Inflammatory macrophage (primary cell): ENCODE data around the gene SUGP2.
A peak's percentile ranks its signal among the peaks of the same experiment; 100 is the strongest.
"Not testable (repeated sequence)": the region's sequence is repeated elsewhere in the genome, so short reads cannot be mapped to it uniquely, and the experiment has no call there.

Experiments
- DNase-seq, 2 donors: peaks; one replicate each; pipeline ENCODE4 v3.0.0-alpha.2; 2020 to 2022

The SUGP2 gene

DNA sequence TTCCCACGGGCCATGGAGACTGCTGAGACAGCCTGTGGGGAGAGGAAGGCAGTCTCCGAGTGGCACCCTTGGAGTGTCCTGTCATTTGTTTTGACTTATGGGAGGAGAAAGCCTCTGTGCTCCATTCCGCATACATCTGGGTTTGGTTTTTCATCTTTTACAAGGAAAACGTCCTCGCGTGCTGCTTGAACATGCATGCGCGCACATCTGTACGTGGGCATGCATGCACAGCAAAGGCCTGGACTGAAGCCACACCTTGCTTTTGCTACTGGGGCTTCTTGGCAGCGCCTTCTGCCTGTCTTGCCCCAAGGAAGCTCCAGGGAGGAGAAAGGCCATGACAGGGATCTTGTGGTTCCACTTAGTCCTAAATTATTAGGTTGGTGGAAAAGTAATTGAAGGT, 44.0 kb downstream of the SUGP2 start:
- DNase-seq = no peak

DNA sequence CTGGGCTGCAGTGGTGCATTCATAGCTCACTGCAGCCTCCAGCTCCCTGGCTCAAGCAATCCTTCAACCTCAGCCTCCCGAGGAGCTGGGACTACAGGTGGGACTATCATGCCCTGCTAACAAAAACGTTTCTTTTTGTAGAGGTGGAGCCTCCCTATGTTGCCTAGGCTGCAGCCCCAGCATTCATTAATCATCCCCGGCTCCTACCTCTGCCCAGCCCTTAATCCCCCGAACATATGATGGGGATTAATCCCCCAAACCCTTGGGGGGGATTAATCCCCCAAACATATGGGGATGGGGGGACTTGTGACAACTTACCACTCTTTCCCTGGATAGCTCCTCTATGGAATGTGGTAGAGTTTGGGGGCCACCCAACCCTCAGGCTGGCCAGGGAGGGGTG, 45.9 kb downstream of the SUGP2 start:
- no peak for DNase-seq

DNA sequence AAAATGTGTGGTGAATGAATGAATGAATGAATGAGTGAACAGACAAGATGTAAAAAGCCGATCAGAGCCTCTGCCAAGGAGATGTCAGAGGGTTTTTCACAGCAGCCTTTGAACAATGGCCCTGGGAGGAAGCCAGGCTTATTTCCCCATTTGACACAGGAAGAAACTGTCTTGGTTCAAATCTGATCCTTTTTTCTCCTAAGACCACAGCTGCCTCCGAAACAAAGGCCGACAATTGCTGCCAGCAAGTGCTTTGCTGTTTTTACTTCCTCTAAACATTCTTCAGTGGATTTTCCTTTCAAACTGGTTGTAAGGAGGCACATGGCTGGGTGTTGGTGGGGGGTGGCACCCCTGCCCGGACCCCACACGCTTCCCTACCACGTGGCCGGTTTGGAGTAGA, 48.1 kb downstream of the SUGP2 start:
- peak; percentile 80 to 82 for DNase-seq

DNA sequence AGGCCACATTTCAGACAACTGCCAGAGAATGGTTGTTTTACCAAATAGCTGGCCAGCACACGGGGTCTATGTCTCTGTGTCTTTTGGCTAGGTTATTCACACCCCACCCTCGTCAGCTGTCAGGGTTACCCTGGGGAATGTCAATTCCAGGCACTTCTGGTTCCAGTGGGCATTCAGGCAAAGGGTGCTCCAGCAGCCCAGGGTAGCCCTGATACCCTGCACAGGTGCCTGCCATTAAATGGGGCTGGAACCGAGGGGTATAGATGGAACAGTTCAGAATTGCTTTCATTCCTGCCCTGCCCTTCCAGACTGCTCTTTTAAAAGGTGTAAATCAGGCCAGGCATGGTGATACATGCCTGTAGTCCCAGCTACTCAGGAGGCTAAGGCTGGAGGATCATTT, 49.1 kb downstream of the SUGP2 start:
- no peak for DNase-seq

DNA sequence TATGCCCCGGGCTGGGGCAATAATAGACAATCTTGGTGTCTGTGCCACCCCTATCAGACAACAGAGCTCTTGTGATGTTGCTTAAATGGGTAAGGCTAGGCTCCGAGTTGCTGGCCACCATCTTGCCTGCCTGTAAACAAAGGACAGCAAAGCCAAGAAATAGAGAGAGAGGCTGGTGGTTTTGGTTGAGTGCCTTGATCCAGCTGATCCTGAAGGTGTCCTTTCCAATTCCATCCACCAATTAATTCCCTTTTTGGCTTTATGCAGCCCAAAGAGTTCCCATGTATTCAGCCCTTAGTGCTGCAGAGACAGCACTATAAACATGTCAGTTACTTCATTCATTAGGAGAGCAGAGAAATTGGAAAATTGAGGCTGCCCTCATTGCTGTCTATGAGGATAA, 50.6 kb downstream of the SUGP2 start:
- no peak for DNase-seq

DNA sequence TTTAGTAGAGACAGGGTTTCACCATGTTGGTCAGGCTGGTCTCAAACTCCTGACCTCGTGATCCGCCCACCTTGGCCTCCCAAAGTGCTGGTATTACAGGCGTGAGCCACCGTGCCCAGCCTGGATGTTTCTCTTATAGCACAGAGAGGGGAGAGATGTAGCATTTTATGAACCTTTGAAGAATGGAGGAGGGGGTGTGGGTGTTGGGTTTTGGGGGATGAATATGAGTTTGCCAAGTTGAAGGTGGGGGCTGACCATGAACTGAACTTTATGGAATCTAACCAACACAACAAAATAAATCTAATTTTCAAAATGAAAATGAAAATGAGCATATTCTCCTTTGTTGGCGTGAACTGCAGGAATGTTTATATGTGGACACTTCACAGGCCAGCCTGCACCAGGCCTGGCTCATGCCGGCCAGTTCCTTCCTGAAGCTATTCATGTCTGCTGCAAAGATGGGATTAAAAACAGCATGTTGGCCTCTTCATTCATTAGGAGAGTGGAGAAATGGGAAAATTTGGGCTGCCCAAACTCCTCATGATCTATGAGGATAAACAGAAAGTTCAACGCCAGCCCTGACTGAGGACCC, 52.8 kb downstream of the SUGP2 start:
- DNase-seq = no peak

DNA sequence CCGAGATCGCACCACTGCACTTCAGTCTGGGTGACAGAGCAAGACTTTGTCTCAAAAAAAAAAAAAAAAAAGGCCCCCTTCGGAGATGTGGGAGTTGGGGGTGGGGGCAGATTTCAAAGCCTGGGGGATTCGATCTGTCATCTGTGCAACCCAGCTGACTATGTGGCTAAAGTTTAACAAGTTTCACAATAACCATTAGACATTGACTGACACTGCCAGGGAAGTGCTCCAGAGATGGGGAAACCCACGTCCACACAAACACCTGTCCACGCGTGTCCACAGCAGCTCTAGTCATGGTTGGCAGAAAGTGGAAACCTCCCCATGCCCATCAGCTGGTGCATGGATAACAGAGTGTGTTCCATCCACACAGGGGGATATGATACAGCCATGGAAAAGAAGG, 54.7 kb downstream of the SUGP2 start:
- DNase-seq = no peak

DNA sequence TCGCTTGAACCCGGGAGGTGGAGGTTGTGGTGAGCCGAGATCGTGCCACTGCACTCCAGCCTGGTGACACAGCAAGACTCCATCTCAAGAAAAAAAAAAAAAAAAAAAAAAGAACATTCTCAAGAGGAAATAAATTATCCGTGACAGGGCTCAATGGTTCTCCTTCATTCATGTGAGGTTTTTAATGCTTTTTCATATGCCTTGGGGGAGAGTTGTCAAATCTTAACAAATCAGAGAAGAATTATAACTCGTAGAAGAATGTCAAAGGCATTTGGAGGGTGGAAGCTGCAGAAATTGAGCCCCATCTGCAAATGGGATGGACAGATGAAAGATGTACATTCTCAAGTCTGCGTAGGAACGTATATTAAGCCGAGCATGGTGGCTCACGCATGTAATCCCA, 57.4 kb downstream of the SUGP2 start:
- no peak for DNase-seq

DNA sequence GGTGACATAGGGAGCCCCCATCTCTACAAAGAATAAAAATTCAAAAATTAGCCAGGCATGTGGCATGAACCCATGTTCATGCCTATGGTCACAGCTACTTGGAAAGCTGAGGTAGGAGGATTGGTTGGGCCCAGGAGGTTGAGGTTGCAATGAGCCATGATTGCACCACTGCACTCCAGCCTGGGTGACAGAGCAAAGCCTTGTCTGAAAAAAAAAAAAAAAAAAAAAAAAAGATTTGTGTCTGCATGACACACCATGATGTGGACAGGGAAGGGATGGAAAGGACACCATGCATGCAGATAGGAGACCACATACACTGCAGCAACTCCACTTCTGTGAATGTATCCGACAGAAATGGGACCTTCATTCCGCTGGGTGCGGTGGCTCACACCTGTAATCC, 58.3 kb downstream of the SUGP2 start:
- DNase-seq = peak; percentile 52 to 68

DNA sequence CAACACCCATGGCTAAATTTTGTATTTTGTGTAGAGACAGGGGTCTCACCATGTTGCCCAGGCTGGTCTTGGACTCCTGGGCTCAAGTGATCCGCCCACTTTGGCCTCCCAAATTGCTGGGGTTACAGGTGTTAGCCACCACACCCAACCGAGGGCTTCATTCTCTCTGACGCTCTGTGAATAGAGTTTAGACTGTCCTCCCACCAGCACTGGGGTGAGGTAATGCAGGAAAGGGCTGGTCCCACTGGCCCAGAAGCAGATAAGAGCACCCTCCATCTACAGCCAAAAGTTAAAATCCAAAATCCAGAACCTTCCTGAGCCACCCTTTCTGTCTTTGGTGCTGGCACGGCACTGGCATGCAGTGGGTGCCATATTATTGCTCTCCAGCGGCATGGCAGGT, 60.5 kb downstream of the SUGP2 start:
- DNase-seq = peak in 1 of 2 donors; percentile 15

DNA sequence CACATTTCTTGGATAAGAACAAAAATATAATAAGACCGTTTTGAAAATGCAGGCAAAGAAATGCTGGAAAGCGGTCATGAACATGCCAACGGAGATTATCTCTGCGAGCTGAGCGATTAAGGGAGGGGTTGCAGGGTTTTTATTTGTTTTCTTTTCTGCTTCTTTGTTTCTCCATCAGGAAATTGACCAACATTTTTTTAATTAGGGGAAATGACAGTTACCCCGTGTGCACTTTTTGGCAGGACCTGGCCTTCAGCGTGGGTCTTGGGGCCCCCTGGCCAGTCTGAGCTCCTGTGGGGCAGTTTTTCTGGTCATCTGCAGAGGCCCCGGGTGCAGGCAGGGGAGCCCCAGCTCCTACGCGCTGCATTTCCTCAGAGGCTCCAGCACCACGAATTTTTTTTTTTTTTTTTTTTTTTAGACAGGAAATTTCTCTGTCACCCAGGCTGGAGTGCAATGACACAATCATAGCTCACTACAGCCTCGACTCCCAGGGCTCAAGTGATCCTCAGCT, 61.0 kb downstream of the SUGP2 start:
- DNase-seq = peak; percentile 74 to 80

DNA sequence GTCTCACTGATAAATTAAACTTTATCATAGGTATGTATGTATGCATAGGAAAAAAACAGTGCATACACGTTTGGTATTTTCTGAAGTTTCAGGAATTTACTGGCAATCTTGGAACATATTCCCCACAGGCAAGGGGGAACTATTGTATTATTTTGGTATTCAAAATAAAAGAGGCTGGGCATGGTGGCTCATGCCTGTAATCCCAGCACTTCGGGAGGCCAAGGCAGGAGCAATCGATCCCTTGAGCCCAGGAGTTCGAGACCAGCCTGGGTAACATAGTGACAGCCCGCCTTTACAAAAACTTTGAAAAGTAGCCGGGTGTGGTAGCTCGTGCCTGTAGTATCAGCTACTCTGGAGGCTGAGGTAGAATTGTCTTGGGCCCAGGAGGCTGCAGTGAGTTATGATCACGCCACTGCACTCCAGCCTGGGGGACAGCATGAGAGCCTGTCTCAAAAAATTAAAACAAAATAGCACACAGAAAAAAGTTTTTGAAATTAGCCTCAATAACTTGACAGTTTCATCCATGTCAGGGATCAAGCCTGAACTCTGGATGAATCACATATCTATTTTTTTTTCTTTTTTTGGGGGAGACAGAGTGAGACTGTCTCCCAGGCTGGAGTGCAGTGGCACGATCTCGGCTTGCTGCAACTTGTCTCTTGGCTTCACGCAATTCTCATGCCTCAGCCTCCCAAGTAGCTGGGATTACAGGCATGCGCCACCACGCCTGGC, 63.2 kb downstream of the SUGP2 start:
- no peak for DNase-seq

DNA sequence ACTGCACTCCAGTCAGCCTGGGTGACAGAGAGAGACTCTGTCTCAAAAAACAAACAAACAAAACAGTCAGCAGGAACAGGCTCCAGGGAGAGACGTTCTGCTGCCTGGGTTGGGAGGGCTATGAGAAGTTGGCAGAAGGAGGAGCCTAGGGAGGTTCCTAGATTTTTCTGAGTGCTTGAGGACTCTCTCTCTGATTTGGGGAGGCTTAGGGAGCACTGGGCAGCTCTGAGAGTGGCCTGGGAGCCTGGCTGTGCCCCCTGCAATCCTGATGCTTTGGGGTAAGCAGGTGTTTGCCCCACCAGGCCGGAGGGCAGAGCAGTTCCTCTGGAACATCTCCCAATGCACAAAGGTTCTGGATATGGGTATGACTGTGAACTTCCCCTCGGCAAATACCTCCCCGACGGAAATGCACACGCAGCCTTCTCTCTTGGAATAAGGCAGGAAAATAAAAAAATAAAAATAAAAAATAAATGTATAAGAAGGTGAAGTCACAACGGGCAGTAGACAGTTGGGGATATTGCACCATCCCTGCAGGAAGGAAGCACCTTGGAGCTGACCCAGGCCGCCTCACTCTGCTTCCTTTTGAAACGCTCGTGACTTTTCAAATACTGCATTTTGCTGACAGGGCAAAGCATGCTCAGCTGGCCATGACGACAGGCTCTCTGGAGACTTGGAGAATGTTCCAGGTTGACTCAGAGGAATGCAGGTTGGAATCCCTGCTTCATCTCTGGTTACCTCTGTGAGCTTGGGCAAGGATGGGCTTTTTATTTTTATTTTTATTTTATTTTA, 65.8 kb downstream of the SUGP2 start:
- peak; percentile 85 for DNase-seq

DNA sequence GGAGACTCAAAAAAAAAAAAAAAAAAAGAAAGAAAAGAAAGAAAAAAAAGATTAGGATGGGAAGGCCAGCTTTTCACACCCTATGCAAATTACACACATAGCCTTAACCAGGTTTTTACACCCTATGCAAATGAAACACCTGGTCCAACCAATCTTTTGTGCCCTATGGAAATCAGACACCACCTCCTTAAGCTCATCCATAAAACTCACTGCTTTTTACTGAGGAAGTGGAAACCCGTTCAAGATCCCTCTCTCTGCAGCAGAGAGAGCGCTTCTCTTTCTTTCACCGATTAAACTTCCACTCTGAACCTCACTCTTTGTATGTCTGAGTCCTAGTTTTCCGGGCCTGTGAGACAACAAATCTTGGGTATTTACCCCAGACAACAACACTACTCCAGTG, 67.0 kb downstream of the SUGP2 start:
- peak; percentile 15 to 18 for DNase-seq

DNA sequence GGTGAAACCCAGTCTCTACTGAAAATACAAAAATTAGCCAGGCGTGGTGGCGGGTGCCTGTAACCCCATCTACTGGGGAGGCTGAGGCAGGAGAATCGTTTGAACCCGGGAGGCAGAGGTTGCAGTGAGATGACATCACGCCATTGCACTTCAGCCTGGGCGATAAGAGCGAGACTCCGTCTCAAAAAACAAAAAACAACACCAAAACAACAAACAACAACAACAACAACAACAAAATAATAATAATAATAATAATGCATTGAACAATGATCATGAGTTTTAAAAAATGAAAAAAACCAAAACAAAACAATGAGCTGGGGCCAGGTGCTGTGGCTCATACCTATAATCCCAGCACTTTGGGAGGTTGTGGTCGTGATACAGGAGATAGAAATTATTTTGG, 69.2 kb downstream of the SUGP2 start:
- no peak for DNase-seq

DNA sequence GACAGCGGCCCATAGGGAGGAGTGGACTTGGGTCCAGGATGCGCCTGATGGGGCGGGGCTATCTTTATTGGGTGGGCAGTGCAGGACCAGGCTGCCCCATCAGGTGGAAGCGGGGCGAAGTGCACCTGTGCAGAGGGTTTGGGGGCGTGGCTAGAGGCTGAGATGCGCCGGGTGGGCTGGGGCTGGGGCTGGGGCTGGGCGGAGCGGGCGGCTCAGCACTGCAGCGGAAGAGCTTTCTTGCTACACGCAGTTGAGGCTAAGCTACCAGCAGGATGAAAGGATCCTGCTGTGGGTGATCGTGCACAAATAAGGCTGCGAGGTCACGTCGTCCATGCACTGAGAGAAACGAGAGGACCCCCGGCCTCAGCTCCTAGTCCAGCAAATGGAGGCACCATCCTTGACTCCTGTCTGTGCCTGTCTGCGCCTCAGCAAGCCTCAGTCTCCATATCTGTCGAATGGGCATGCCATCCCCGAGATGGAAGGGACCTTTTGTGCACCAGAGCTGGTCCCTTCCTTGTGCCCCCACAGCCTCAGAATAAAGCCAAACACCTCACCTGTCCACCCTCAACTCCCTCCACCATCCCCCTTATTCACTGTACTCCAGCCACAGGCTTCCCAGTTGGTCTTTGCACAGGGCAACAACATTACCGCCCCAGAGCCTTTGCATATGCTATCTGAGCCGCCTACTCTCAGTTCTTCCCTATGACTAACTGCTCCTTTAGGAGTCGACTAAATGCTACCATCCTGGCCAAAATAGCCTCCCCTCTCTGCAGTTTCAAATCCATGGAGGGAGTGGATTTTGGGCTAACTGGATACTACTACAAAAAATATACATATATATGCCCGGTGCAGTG, 71.3 kb downstream of the SUGP2 start:
- no peak for DNase-seq

DNA sequence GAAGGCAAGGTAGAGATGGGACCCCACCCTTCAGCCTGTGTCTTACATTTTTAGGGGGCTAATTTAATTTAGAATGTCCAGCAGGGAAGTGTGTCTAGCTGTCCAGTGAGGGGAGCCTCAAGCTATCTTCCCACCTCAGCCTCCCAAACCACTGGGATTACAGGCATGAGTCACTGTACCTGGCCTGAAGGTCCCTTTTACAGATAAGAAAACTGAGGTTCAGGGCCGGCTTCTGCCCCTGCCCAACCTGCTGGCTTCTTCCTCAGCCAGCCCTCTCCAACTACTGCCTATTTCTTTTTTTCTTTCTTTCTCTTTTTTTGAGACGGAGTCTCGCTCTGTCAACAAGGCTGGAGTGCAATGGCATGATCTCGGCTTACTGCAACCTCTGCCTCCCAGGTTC, 72.9 kb downstream of the SUGP2 start:
- DNase-seq = no peak

DNA sequence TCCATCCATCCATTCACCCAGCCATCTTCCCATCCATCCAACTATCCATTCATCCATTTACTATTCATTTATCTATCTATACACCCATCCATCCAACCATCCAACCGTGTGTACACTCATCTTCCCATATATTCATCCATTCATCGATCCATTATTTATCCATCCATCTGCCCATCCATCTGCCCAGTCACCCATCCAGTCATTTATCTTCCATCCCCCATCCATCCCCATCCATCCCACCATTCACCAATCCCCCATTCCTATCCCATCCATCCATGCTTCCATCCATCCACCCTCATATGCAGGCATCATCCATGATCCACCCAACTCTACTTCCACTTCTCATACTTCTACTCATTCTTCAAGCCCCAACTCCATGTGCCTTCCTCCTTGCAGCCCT, 78.3 kb downstream of the SUGP2 start:
- DNase-seq = no peak

DNA sequence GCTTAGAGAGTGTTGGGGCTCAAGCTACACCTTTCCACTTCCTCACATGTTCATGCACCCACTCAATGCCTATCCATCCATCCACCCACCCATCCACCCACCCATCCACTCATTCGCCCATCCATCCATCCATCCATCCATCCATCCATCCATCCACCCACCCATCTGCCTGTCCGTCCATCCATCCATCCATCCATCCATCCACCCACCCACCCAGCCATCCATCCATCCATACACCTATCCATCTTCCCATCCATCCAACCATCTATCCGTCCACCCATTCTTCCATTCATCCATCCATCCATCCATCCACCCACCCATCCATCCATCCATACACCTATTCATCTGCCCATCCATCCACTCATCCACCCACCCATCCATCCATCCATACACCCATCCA, 79.2 kb downstream of the SUGP2 start:
- no peak for DNase-seq

DNA sequence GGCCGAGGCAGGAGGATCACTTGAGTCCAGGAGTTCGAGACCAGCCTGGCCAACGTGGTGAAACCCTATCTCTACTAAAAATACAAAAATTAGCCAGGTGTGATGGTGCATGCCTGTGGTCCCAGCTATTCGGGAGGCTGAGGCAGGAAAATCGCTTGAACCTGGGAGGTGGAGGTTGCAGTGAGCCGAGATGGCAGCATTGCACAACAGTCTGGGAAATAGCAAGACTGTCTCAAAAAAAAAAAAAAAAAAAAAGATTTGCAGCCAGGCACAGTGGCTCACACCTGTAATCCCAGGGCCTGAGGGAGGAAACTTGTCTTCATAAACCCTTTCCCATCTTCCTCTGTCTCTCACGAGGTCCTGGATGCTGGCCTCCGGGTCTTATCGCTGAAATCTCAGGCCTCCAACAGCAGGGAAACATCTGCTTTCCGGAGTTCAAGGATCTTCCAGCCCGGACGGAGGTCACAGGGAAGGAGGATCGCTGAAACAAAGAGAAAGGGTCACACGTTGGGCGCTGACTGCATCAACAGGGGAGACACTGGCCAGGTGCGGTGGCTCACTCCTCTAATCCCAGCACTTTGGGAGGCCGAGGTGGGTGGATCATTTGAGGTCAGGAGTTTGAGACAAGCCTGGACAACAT, 80.8 kb downstream of the SUGP2 start:
- DNase-seq = not testable (repeated sequence)

DNA sequence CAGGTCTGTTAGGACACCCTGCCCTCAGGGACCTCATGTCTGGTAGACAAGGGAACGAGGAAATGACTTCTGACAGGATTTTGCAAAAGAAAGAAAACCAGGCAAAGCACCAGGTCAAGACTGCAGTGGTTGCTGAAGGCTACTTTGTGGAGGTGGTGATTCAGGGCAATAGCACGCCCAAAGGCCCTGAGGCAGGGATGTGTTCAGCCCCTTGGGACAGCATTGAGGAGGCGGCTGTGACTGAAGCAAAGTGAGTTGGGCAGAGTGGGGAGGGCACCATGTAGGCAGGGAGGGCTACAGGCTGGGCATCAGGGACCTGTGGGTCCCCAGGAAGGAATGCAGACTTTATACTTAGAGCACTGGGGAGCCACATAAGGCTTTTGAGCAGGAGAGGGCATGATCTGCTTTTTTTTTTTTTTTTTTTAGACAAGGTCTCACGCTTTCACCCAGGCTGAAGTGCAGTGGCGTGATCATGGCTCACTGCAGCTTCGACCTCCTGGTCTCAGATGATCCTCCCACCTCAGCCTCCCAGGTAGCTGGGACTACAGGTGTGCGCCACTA, 81.5 kb downstream of the SUGP2 start:
- DNase-seq = no peak

DNA sequence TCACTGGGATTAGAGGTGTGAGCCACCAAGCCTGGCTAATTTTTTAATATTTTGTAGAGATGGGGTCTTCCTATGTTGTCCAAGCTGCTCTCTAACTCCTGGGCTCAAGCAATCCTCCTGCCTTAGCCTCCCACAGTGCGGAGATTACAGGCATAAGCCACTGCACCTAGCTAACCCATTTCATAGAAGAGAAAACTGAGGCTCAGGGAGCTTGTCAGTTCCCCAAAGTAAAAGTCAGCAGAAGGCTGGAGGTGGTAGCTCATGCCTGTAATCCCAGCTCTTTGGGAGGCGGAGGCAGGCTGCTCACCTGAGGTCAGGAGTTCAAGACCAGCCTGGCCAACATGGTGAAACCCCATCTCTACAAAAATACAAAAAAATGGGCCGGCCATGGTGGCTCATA, 83.5 kb downstream of the SUGP2 start:
- DNase-seq = no peak
